ENCODE measurements around the gene ITGA8. TPM values are rescaled to one million over a fixed set of nuclear protein-coding genes. Genes with fewer than 3 reads are reported as not detected.

ITGA8 gene
- total and polyA plus RNA-seq, 2 of the 4 experiments (the other 2 are of a cell fraction): under 0.01 to 0.02 TPM

DNA sequence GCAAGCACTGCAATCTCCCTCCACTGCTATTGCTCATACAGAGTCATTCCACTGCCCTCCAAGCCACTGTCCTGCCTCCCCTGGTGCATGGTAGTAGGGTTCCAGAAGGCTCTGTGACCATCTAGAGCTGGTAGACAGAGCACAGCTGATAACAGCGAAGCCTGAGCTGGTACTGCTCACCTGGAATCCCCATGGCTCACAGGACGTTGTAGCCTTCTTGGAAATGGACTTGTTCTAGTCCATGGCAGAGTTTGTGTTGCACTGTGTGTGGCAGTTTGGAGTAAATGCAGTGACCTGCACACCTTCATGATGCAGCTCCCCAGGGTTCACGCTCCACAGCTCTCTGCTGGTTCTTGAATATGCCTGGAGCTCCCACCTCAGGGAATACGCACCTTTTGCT, 67.0 kb downstream of the ITGA8 start:
- CTCF ChIA-PET: no interaction called here
- H3K27me3 ChIP-seq (ENCODE audit: control insufficient read depth, insufficient read depth, low read length): peaks cover 7% of the 10 kb centered on the region
- H2AK9ac ChIP-seq (replicated peaks; ENCODE audit: low read depth, low read length, poor library complexity): no peak overlapping the region
- intact Hi-C loops (cut with micrococcal nuclease) (no loop called here), in situ Hi-C loops (cut with MboI; ENCODE audit: low sequenced_read_pairs) (no loop called here), dilution Hi-C loops (cut with HindIII; ENCODE audit: low sequenced_read_pairs, unreplicated experiment) (no loop called here)
- BruUV-seq (replicated peaks): no TSS peak
- no peaks in the 10 kb centered on the region for H4K20me1 ChIP-seq (ENCODE audit: insufficient read depth, low read length)
- no peak overlapping the region for H3K4ac ChIP-seq (ENCODE audit: low read depth, low read length)
- no peak overlapping the region for H2BK20ac ChIP-seq (ENCODE audit: low read depth, low read length)
- H3K4me1 ChIP-seq (ENCODE audit: control insufficient read depth, insufficient read depth, low read length): no peaks in the 10 kb centered on the region
- peaks cover 2% of the 10 kb centered on the region; the same call in 1 of the 2 replicates for H3K9me1 ChIP-seq (ENCODE audit: insufficient read depth, low read length)
- H2BK15ac ChIP-seq (ENCODE audit: low read depth, low read length): no peak overlapping the region
- H3K4me2 ChIP-seq (ENCODE audit: low read depth, low read length): no peak overlapping the region
- no peak overlapping the region for H3K23ac ChIP-seq (ENCODE audit: low read depth, low read length)
- H3K18ac ChIP-seq (ENCODE audit: low read depth, low read length): no peak overlapping the region
- H2AFZ ChIP-seq (replicated peaks; ENCODE audit: low read length, poor library complexity): no peak overlapping the region
- DNase-seq (no peak), ATAC-seq (ENCODE audit: low read depth) (no peak)
- H3K9ac ChIP-seq (ENCODE audit: low read depth, low read length): no peak overlapping the region
- no peak overlapping the region; the same call in 1 of the 2 replicates for H3K14ac ChIP-seq (replicated peaks; ENCODE audit: low read depth, low read length)
- 80% methylated on average over 1 of the region's 4 CpGs; no CpG with 5 or more reads in 1 of the 2 experiments for WGBS, 2 experiments (ENCODE audit: extremely low coverage in 2 of 2, insufficient read length in 1 of 2)
- no peaks in the 10 kb centered on the region for H3K9me3 ChIP-seq (ENCODE audit: control insufficient read depth, insufficient read depth, low read length)
- no peak overlapping the region for H3K56ac ChIP-seq (ENCODE audit: extremely low read depth, insufficient read depth, low read length)
- no peak overlapping the region for H3K4me3 ChIP-seq (ENCODE audit: insufficient read depth, low read depth, low read length)
- H2BK120ac ChIP-seq (ENCODE audit: low read depth, low read length): no peak overlapping the region
- POLR2A ChIA-PET (ENCODE audit: unreplicated experiment): no interaction called here
- no peak overlapping the region for H2BK5ac ChIP-seq (ENCODE audit: low read depth, low read length, poor library complexity, severe bottlenecking)
- TF ChIP-seq CEBPB (IDR thresholded peaks at IDR 0.05; ENCODE audit: low read depth, low read length) (no peak), RCOR1 (IDR thresholded peaks at IDR 0.05; ENCODE audit: insufficient replicate concordance, low read length) (no peak), SMC3 (IDR thresholded peaks at IDR 0.05; ENCODE audit: low read depth, low read length) (no peak), NFE2L2 (IDR thresholded peaks at IDR 0.05; ENCODE audit: low read depth, low read length) (no peak), POLR2A (IDR thresholded peaks at IDR 0.05; ENCODE audit: low read depth, low read length) (no peak), BHLHE40 (IDR thresholded peaks at IDR 0.05; ENCODE audit: low read depth, low read length) (no peak), FOS (IDR thresholded peaks at IDR 0.05; ENCODE audit: low read depth, low read length) (no peak), CHD1 (IDR thresholded peaks at IDR 0.05; ENCODE audit: low read depth, low read length) (no peak), RAD21 (IDR thresholded peaks at IDR 0.05; ENCODE audit: low read length) (no peak), MXI1 (IDR thresholded peaks at IDR 0.05; ENCODE audit: borderline replicate concordance, low read depth, low read length) (no peak), MAFK (IDR thresholded peaks at IDR 0.05; ENCODE audit: low read depth, low read length) (no peak)
- H3K79me1 ChIP-seq (ENCODE audit: low read depth in 1 of 2, low read length in 2 of 2): no peaks in the 10 kb centered on the region
- no peak overlapping the region for H4K8ac ChIP-seq (ENCODE audit: low read depth in 2 of 2, low read length in 2 of 2)
- H2AK5ac ChIP-seq (ENCODE audit: low read depth, low read length): no peak overlapping the region
- no peak overlapping the region for H4K91ac ChIP-seq (ENCODE audit: insufficient read depth, low read depth, low read length)
- H3K36me3 ChIP-seq (ENCODE audit: control insufficient read depth, insufficient read depth, low read length): no peaks in the 10 kb centered on the region
- no peak overlapping the region for H3K27ac ChIP-seq (ENCODE audit: insufficient read depth, low read length)
- H4K5ac ChIP-seq (ENCODE audit: low read depth, low read length): no peak overlapping the region
